SK-N-MC (cell line): ENCODE results near the gene RIMBP2.

ENCODE experiments used
- DNase-seq: peaks from one replicate; pipeline ENCODE4 v3.0.0-alpha.2; 2011; ENCODE audit warnings: low read depth, low spot score
- H3K27ac ChIP-seq: fragments of 200-600 bp; sonication (generic); 2 replicates; pipeline ENCODE4 v1.5.1; 2016; ENCODE audit warnings: mixed run types
- H3K36me3 ChIP-seq: fragments of 200-600 bp; sonication (generic); 2 replicates; pipeline ENCODE4 v1.6.1; 2017; ENCODE audit warnings: antibody characterized with exemption, low read length, mixed read lengths; ENCODE audit not compliant: insufficient read depth
- H3K4me3 ChIP-seq: fragments of 200-600 bp; sonication (generic); 2 replicates; pipeline ENCODE4 v1.5.1; 2016
- H3K9ac ChIP-seq: fragments of 200-600 bp; sonication (generic); 2 replicates; pipeline ENCODE4 v1.8.0; 2017; ENCODE audit warnings: mixed run types, mixed read lengths; ENCODE audit not compliant: insufficient read length
- H3K9me3 ChIP-seq: fragments of 200-600 bp; sonication (generic); 2 replicates; pipeline ENCODE4 v1.6.1; 2017; ENCODE audit warnings: low read depth, mild to moderate bottlenecking, antibody characterized with exemption, low read length, moderate library complexity, mixed read lengths
- EZH2 ChIP-seq: fragments of 200-600 bp; sonication (generic); IDR thresholded peaks from one replicate; pipeline ENCODE4 v1.6.1; 2017; ENCODE audit warnings: antibody characterized with exemption
- FOXP2 ChIP-seq: optimal IDR thresholded peaks from 2 replicates; pipeline ENCODE3; 2011; ENCODE audit warnings: mild to moderate bottlenecking, moderate library complexity; ENCODE audit not compliant: insufficient read depth; ENCODE audit errors: extremely low read length, control extremely low read depth
- POLR2AphosphoS5 ChIP-seq: IDR thresholded peaks from 2 replicates; pipeline ENCODE4 v1.6.1; 2012; ENCODE audit warnings: mild to moderate bottlenecking, low read depth, low read length, borderline replicate concordance

RIMBP2 gene

GRCh38 chr12:130562716-130563115, 153.4 kb downstream of the RIMBP2 start:
- Histone ChIP-seq H3K27ac (no peak overlapping the region), H3K36me3 (no peaks in the 10 kb centered on the region), H3K9ac (no peak overlapping the region), H3K4me3 (no peak overlapping the region), H3K9me3 (no peaks in the 10 kb centered on the region)
- TF ChIP-seq FOXP2 (no peak), EZH2 (no peak)
- no peak for DNase-seq

- H3K9me3 ChIP-seq = no peaks in the 10 kb centered on the region
- no peak overlapping the region for H3K4me3 ChIP-seq
- H3K9ac ChIP-seq = no peak overlapping the region
- DNase-seq = no peak
- H3K27ac ChIP-seq = no peak overlapping the region
- H3K36me3 ChIP-seq = no peaks in the 10 kb centered on the region
- TF ChIP-seq EZH2 (no peak), FOXP2 (no peak), POLR2AphosphoS5 (no peak)
These were observed 155.8 kb downstream of the RIMBP2 start for GRCh38 chr12:130560321-130560720.

GRCh38 chr12:130559806-130560205, 156.3 kb downstream of the RIMBP2 start:
- no peak for DNase-seq
- Histone ChIP-seq H3K9ac (no peak overlapping the region), H3K4me3 (no peak overlapping the region), H3K9me3 (no peaks in the 10 kb centered on the region), H3K27ac (no peak overlapping the region), H3K36me3 (no peaks in the 10 kb centered on the region)
- TF ChIP-seq POLR2AphosphoS5 = no peak

- DNase-seq = no peak
- TF ChIP-seq EZH2 (no peak), POLR2AphosphoS5 (no peak), FOXP2 (no peak)
- Histone ChIP-seq H3K27ac (no peak overlapping the region), H3K9me3 (no peaks in the 10 kb centered on the region), H3K36me3 (no peaks in the 10 kb centered on the region), H3K9ac (no peak overlapping the region), H3K4me3 (no peak overlapping the region)
These were observed 158.0 kb downstream of the RIMBP2 start for GRCh38 chr12:130557886-130558765.

GRCh38 chr12:130557201-130557600, 158.9 kb downstream of the RIMBP2 start:
- Histone ChIP-seq H3K36me3 (no peaks in the 10 kb centered on the region), H3K4me3 (no peak overlapping the region), H3K9me3 (no peaks in the 10 kb centered on the region), H3K9ac (no peak overlapping the region), H3K27ac (no peak overlapping the region)
- DNase-seq = no peak
- TF ChIP-seq POLR2AphosphoS5 (no peak), FOXP2 (no peak), EZH2 (no peak)

- H3K9ac ChIP-seq = no peak overlapping the region
- H3K9me3 ChIP-seq = no peaks in the 10 kb centered on the region
- no peak for TF ChIP-seq FOXP2
- no peak overlapping the region for H3K27ac ChIP-seq
- no peak for DNase-seq
- no peak overlapping the region for H3K4me3 ChIP-seq
- no peaks in the 10 kb centered on the region for H3K36me3 ChIP-seq
These were observed 159.5 kb downstream of the RIMBP2 start for GRCh38 chr12:130556486-130557055.

GRCh38 chr12:130555628-130556485, 160.2 kb downstream of the RIMBP2 start:
- no peak overlapping the region for H3K27ac ChIP-seq
- H3K4me3 ChIP-seq = no peak overlapping the region
- H3K9ac ChIP-seq = no peak overlapping the region
- TF ChIP-seq FOXP2 (no peak), POLR2AphosphoS5 (no peak), EZH2 (no peak)
- H3K36me3 ChIP-seq = no peaks in the 10 kb centered on the region
- no peaks in the 10 kb centered on the region for H3K9me3 ChIP-seq
- DNase-seq = no peak

GRCh38 chr12:130555221-130555620, 160.9 kb downstream of the RIMBP2 start:
- TF ChIP-seq EZH2 = no peak
- TF ChIP-seq POLR2AphosphoS5 = no peak
- no peak for TF ChIP-seq FOXP2
- Histone ChIP-seq H3K9me3 (no peaks in the 10 kb centered on the region), H3K4me3 (no peak overlapping the region), H3K36me3 (no peaks in the 10 kb centered on the region), H3K9ac (no peak overlapping the region), H3K27ac (no peak overlapping the region)
- DNase-seq = no peak
